Psoas muscle (tissue), 8 donors: ENCODE data around the gene SMIM20. TPM values are rescaled to one million over a fixed set of nuclear protein-coding genes. Genes with fewer than 3 reads are reported as not detected.

Experiments used
- ATAC-seq, 4 donors: fragments of 200-7000 bp; cut with Tn5 transposase; one replicate each; pipeline ENCODE4 v1.9.1; 2020; ENCODE audit warnings: moderate library complexity in 3 of 4, mild to moderate bottlenecking in 2 of 4
- DNase-seq, 2 donors: peaks; one replicate each; pipeline ENCODE4 v3.0.0-alpha.2; 2020
- H3K27ac ChIP-seq: fragments of 200-600 bp; one replicate; pipeline ENCODE4 v1.8.0; 2022
- H3K27me3 ChIP-seq, 3 donors: fragments of 200-600 bp in 1 of 3; one replicate each; pipeline versions ENCODE4 v1.6.1 to v1.8.0; 2013 to 2022; ENCODE audit warnings: low read length in 2 of 3, mild to moderate bottlenecking in 2 of 3, moderate library complexity in 1 of 3; ENCODE audit not compliant: insufficient read depth in 3 of 3
- H3K36me3 ChIP-seq, 2 donors: fragments of 200-600 bp in 1 of 2; one replicate each; pipeline versions ENCODE4 v1.6.1 to v1.8.0; 2013 to 2022; ENCODE audit warnings: low read depth in 1 of 2, mild to moderate bottlenecking in 1 of 2, moderate library complexity in 1 of 2; ENCODE audit not compliant: insufficient read depth in 1 of 2
- H3K4me1 ChIP-seq: fragments of 200-600 bp; one replicate; pipeline ENCODE4 v1.8.0; 2022
- H3K4me3 ChIP-seq: fragments of 200-600 bp; one replicate; pipeline ENCODE4 v1.8.0; 2022; ENCODE audit warnings: mild to moderate bottlenecking
- H3K9me3 ChIP-seq: fragments of 200-600 bp; one replicate; pipeline ENCODE4 v1.8.0; 2022
- WGBS, 3 donors: extraction: QIAGEN DNeasy Blood & Tissue Kit; methylation state at CpG; one replicate each; pipeline versions ENCODE4 v1.1.6 to v1.1.7; 2013; 5-methylcytosine and 5-hydroxymethylcytosine counted together
- intact Hi-C, 2 donors: fragments of 100-400 bp; cut with DNase I; formaldehyde crosslinking; loops; one replicate each; pipeline versions ENCODE4 v1.11.0 to v1.14.2; 2022
- polyA plus RNA-seq, 3 donors: library from polyadenylated mRNA; stranded (reverse); fragments of 200-250 nt; gene quantifications; one replicate each; pipeline ENCODE4 v1.2.3, GENCODE V29; 2013
- total RNA-seq, 4 donors: library from RNA; stranded (reverse); fragmentation: NEBNext Ultra II Directional in 2 of 4; extraction: Animal tissue kit (Norgen Biotek cat#: 25700) in 2 of 4; gene quantifications; one replicate each; pipeline versions ENCODE4 v1.2.1 to v1.2.4, GENCODE V29; 2021 to 2023
- TF ChIP-seq, protein P1 (sequence below): fragments of 200-600 bp; IDR thresholded peaks from one replicate; pipeline ENCODE4 v1.8.0; 2022; ENCODE audit warnings: antibody characterized with exemption
- donor health status: healthy with polysubstance abuse.
- donor health status: DM: no; HTN: no; CAD: no; lungs with moderate emphysema.
- donor health status: Bipolar disorder and iron deficiency.
- donor health status: healthy.
- donor health status: DM: yes; HTN: yes; CAD: no.
- donor health status: DM: no; HTN: no; CAD: no.
- donor health status: DM: no; HTN: no; CAD: no.
- donor health status: DM: yes; HTN: yes; CAD: no.

The SMIM20 gene
- total and polyA plus RNA-seq, 7 donors = 30.9 to 100 (median 47.6) TPM

- 67 to 80% (median 77%) methylated on average over 6 of the region's 6 CpGs for WGBS, 3 donors
- TF ChIP-seq, protein P1, sequence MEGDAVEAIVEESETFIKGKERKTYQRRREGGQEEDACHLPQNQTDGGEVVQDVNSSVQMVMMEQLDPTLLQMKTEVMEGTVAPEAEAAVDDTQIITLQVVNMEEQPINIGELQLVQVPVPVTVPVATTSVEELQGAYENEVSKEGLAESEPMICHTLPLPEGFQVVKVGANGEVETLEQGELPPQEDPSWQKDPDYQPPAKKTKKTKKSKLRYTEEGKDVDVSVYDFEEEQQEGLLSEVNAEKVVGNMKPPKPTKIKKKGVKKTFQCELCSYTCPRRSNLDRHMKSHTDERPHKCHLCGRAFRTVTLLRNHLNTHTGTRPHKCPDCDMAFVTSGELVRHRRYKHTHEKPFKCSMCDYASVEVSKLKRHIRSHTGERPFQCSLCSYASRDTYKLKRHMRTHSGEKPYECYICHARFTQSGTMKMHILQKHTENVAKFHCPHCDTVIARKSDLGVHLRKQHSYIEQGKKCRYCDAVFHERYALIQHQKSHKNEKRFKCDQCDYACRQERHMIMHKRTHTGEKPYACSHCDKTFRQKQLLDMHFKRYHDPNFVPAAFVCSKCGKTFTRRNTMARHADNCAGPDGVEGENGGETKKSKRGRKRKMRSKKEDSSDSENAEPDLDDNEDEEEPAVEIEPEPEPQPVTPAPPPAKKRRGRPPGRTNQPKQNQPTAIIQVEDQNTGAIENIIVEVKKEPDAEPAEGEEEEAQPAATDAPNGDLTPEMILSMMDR = no peak
Measured at GRCh38 chr4:25949173-25949748, 35.2 kb downstream of the SMIM20 start.

GRCh38 chr4:25949994-25950393 lies 36.0 kb downstream of the SMIM20 start:
- ATAC-seq = no peak
- H3K4me3 ChIP-seq = no peak overlapping the region
- TF ChIP-seq, protein P1 = no peak
- 85 to 87% (median 85%) methylated on average over 8 of the region's 8 CpGs for WGBS, 3 donors
- no peaks in the 10 kb centered on the region for H3K27me3 ChIP-seq
- no peaks in the 10 kb centered on the region for H3K4me1 ChIP-seq
- no peaks in the 10 kb centered on the region for H3K9me3 ChIP-seq
- intact Hi-C loops = no loop called here
- no peak overlapping the region for H3K27ac ChIP-seq
- no peaks in the 10 kb centered on the region for H3K36me3 ChIP-seq
- DNase-seq = no peak

More at GRCh38 chr4:25949173-25949748, 35.2 kb downstream of the SMIM20 start:
- Histone ChIP-seq H3K36me3 (no peaks in the 10 kb centered on the region), H3K9me3 (no peaks in the 10 kb centered on the region), H3K4me3 (no peak overlapping the region), H3K27ac (no peak overlapping the region), H3K27me3 (no peaks in the 10 kb centered on the region), H3K4me1 (no peaks in the 10 kb centered on the region)
- DNase-seq = no peak
- intact Hi-C loops = no loop called here
- ATAC-seq = no peak

DNA sequence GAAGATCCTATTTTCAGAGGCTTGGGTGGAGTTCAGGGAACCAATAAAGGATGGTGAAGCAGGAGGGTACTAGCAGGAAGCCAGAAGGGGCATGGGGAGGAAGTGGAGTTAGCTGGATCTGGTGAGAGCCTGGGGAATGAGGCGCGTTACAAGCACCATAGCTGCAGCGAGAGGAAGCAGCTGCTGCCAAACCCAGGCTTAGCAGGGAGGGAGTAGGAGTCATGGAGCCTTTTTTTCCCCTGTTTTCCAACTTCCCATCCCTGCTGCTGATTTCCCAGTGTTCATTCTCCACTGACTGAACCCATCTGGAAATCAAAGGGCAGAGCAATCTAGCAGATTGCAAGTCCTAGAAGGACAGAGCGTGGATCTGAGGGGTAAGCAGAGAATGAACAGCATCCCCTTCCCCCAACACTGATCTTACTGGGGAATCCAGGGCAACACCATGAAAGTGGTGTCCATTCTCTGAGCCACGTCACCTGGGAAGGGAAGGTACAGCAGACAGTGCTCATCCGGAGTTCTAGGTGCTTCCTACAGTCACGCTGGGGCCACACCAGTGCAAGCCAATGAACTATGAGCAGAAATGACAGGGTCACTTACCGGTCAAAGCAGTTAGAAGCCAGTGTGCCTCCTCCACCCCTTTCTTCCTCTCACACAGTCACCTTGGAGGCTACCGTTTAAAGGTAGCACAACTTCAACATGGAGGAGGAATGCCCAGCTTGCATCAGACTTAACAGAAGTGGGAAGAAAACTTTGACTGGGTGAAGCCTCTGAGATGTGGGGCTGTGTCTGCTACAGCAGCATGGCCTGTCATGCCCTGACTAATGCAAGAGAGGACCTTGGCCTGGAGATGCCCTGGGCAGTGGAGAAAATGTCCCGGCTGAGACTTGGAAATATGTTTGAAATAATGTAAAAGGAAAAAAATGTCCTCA lies 36.7 kb downstream of the SMIM20 start:
- intact Hi-C loops = no loop called here
- no peak overlapping the region for H3K27ac ChIP-seq
- no peaks in the 10 kb centered on the region for H3K9me3 ChIP-seq
- no peaks in the 10 kb centered on the region for H3K4me1 ChIP-seq
- no peaks in the 10 kb centered on the region for H3K36me3 ChIP-seq
- TF ChIP-seq, protein P1 = no peak
- DNase-seq (no peak), ATAC-seq (no peak)
- H3K4me3 ChIP-seq = no peak overlapping the region
- no peaks in the 10 kb centered on the region for H3K27me3 ChIP-seq
- 58 to 62% (median 62%) methylated on average over 10 of the region's 10 CpGs for WGBS, 3 donors

DNA sequence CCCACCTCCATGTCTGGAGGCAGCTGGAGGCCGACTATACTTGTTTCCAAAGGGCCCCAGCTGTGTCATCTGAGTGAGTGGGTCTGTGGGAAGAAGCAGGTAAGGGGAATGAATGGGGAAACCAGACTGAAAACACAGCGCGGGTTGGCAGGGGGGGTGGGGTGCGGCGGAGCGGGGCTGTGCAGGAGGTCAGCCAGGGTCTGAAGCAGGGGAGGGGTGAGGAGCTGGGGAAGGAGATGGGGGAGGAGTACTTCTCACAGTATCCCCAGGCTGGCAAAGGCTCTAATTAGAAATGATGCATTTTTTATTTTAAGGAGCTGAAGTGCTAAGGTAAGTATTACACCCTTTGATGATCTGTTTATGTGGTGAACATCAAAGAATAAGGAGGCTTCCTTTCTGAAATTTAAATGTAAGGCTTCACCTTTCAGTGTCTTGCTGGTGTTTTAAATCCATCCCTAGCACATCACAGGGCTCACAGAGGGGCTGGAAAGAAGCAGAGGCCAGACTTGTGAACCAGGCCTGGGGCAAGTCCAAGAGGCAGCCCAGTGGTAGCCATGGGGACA lies 37.5 kb downstream of the SMIM20 start:
- ATAC-seq (no peak), DNase-seq (no peak)
- TF ChIP-seq, protein P1 = no peak
- H3K9me3 ChIP-seq = no peaks in the 10 kb centered on the region
- no peak overlapping the region for H3K4me3 ChIP-seq
- intact Hi-C loops = no loop called here
- 68 to 70% (median 68%) methylated on average over 6 of the region's 6 CpGs for WGBS, 3 donors
- H3K27ac ChIP-seq = no peak overlapping the region
- H3K27me3 ChIP-seq = no peaks in the 10 kb centered on the region
- no peaks in the 10 kb centered on the region for H3K36me3 ChIP-seq
- no peaks in the 10 kb centered on the region for H3K4me1 ChIP-seq
